Measurements from ENCODE around the gene CNTN4.
"Not testable (repeated sequence)": the region's sequence is repeated elsewhere in the genome, so short reads cannot be mapped to it uniquely, and the experiment has no call there.

The CNTN4 gene

GRCh38 chr3:2802429-2802828, 703.8 kb downstream of the CNTN4 start:
- no peak for DNase-seq (ENCODE audit: low read depth)

- no peak for DNase-seq (ENCODE audit: low read depth)
These were observed 708.8 kb downstream of the CNTN4 start for GRCh38 chr3:2807514-2807913.

GRCh38 chr3:2810723-2811122, 712.1 kb downstream of the CNTN4 start:
- no peak for DNase-seq (ENCODE audit: low read depth)

GRCh38 chr3:2819571-2819970, 720.9 kb downstream of the CNTN4 start:
- no peak for DNase-seq (ENCODE audit: low read depth)

GRCh38 chr3:2820982-2821381, 722.3 kb downstream of the CNTN4 start:
- DNase-seq (ENCODE audit: low read depth): not testable (repeated sequence)

- DNase-seq (ENCODE audit: low read depth): no peak
These were observed 723.9 kb downstream of the CNTN4 start for GRCh38 chr3:2822611-2823010.

- no peak for DNase-seq (ENCODE audit: low read depth)
These were observed 724.4 kb downstream of the CNTN4 start for GRCh38 chr3:2823031-2823430.

- DNase-seq (ENCODE audit: low read depth): no peak
These were observed 725.0 kb downstream of the CNTN4 start for GRCh38 chr3:2823437-2824211.

GRCh38 chr3:2826036-2826435, 727.4 kb downstream of the CNTN4 start:
- DNase-seq (ENCODE audit: low read depth): no peak

- no peak for DNase-seq (ENCODE audit: low read depth)
These were observed 727.8 kb downstream of the CNTN4 start for GRCh38 chr3:2826453-2826852.

GRCh38 chr3:2837239-2837638, 738.6 kb downstream of the CNTN4 start:
- no peak for DNase-seq (ENCODE audit: low read depth)

GRCh38 chr3:2837910-2838309, 739.2 kb downstream of the CNTN4 start:
- no peak for DNase-seq (ENCODE audit: low read depth)

GRCh38 chr3:2838546-2839157, 740.0 kb downstream of the CNTN4 start:
- no peak for DNase-seq (ENCODE audit: low read depth)

GRCh38 chr3:2839876-2840275, 741.2 kb downstream of the CNTN4 start:
- DNase-seq (ENCODE audit: low read depth): no peak

GRCh38 chr3:2847062-2847841, 748.6 kb downstream of the CNTN4 start:
- DNase-seq (ENCODE audit: low read depth): no peak

- no peak for DNase-seq (ENCODE audit: low read depth)
These were observed 750.4 kb downstream of the CNTN4 start for GRCh38 chr3:2849092-2849491.

- no peak for DNase-seq (ENCODE audit: low read depth)
These were observed 752.0 kb downstream of the CNTN4 start for GRCh38 chr3:2850701-2851100.

- no peak for DNase-seq (ENCODE audit: low read depth)
These were observed 752.7 kb downstream of the CNTN4 start for GRCh38 chr3:2851361-2851760.

- DNase-seq (ENCODE audit: low read depth): no peak
These were observed 753.2 kb downstream of the CNTN4 start for GRCh38 chr3:2851835-2852234.

- DNase-seq (ENCODE audit: low read depth): no peak
These were observed 755.0 kb downstream of the CNTN4 start for GRCh38 chr3:2853651-2854050.

- no peak for DNase-seq (ENCODE audit: low read depth)
These were observed 757.8 kb downstream of the CNTN4 start for GRCh38 chr3:2856138-2857133.

- DNase-seq (ENCODE audit: low read depth): no peak
These were observed 762.0 kb downstream of the CNTN4 start for GRCh38 chr3:2860626-2861025.

Data from activated T-cell treated with anti-CD3 and anti-CD28 coated beads for 48 hours (primary cell).